H1 (cell line): Measurements from ENCODE around the gene KRT24. TPM values are rescaled to one million over a fixed set of nuclear protein-coding genes. Genes with fewer than 3 reads are reported as not detected.

Experiments
- EGR1 ChIP-seq: IDR thresholded peaks from 2 replicates; pipeline ENCODE4 v1.6.1; 2011; ENCODE audit warnings: low read depth, low read length, borderline replicate concordance
- polyA plus RNA-seq, 7 experiments: library from polyadenylated mRNA; depleted of rRNA in 3 of 7; stranded (reverse) in 5 of 7; unstranded in 2 of 7; fragments of >200 nt in 5 of 7; fragments of 200-250 nt in 2 of 7; gene quantifications; 1 replicate in 5 of 7; 2 replicates in 1 of 7; 4 replicates in 1 of 7; pipeline versions ENCODE4 v1.2.1 to v1.2.3, GENCODE V29; 2011 to 2013; ENCODE audit warnings: missing spikeins in 2 of 7, mixed read lengths in 2 of 7
- total RNA-seq: library from RNA; stranded (reverse); fragmentation: NEBNext Ultra II Directional; extraction: Animal tissue kit (Norgen Biotek cat#: 25700); gene quantifications from 2 replicates; pipeline ENCODE4 v1.2.1, GENCODE V29; 2021

Gene KRT24
- total and polyA plus RNA-seq, 2 of the 8 experiments (the other 6 are each of a cell fraction or from before 2014, with no cell fraction given): not detected

DNA sequence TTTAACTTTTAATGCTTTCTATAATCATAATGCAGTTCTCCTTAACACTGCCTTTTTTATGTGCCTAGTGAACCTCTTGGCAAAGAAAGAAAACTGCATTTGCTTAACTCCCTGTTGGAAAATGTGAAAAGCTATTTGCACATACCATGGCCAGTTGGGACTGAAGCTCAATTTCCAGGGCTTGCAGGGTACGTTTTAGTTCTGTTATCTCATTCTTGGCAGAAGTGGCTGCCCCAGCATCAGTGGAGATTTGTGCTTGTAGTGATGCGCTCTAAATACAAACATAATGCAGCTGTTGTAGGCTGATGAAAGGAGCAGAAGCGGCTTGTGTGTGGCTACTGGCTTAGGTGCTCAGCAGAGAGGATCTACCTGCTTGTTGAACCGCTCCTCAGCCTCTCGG is 3.7 kb downstream of the KRT24 start (continued):
- TF ChIP-seq EGR1: no peak
